HepG2 (cell line): ENCODE measurements around the gene ACAD11. TPM values are rescaled to one million over a fixed set of nuclear protein-coding genes. Genes with fewer than 3 reads are reported as not detected.

Experiments used
- EHMT2 ChIP-seq: fragments of 200-600 bp; sonication (generic); IDR thresholded peaks from 2 replicates; pipeline ENCODE4 v1.7.0; 2017; ENCODE audit warnings: antibody characterized with exemption, low read depth, low read length, borderline replicate concordance
- MLLT10 ChIP-seq: sonication (generic); formaldehyde crosslinking; IDR thresholded peaks from 2 replicates; pipeline ENCODE4 v1.4.0; 2020; ENCODE audit warnings: missing genetic modification reagents
- MTA3 ChIP-seq: sonication (generic); formaldehyde crosslinking; IDR thresholded peaks from 2 replicates; pipeline ENCODE4 v1.4.0; 2020; ENCODE audit warnings: missing genetic modification reagents
- RFX3 ChIP-seq: IDR thresholded peaks from 2 replicates; pipeline ENCODE4 v1.6.1; 2016; ENCODE audit warnings: missing biosample characterization, missing genetic modification reagents
- SCMH1 ChIP-seq: sonication (generic); formaldehyde crosslinking; IDR thresholded peaks from 2 replicates; pipeline ENCODE4 v1.9.0; 2021; ENCODE audit warnings: missing genetic modification reagents, mild to moderate bottlenecking, borderline replicate concordance
- SMARCC2 ChIP-seq: fragments of 450-650 bp; IDR thresholded peaks from 2 replicates; pipeline ENCODE4 v1.6.1; 2017; ENCODE audit warnings: antibody characterized with exemption, mild to moderate bottlenecking
- SPEN ChIP-seq: sonication (generic); formaldehyde crosslinking; IDR thresholded peaks from 2 replicates; pipeline ENCODE4 v1.5.1; 2020; ENCODE audit warnings: low read depth, mild to moderate bottlenecking, missing genetic modification reagents
- YEATS4 ChIP-seq: sonication (generic); formaldehyde crosslinking; IDR thresholded peaks from 2 replicates; pipeline ENCODE4 v1.4.0; 2020; ENCODE audit warnings: missing genetic modification reagents, borderline replicate concordance
- ZBTB37 ChIP-seq: sonication (generic); formaldehyde crosslinking; IDR thresholded peaks from 2 replicates; pipeline ENCODE4 v1.4.0; 2020; ENCODE audit warnings: mild to moderate bottlenecking, missing genetic modification reagents
- ZFP36L2 ChIP-seq: sonication (generic); formaldehyde crosslinking; IDR thresholded peaks from 2 replicates; pipeline ENCODE4 v1.4.0; 2020; ENCODE audit warnings: missing genetic modification reagents
- ZFP91 ChIP-seq: sonication (generic); formaldehyde crosslinking; IDR thresholded peaks from 2 replicates; pipeline ENCODE4 v1.9.0; 2022; ENCODE audit warnings: missing genetic modification reagents, mild to moderate bottlenecking, borderline replicate concordance
- ZNF143 ChIP-seq: sonication (generic); formaldehyde crosslinking; IDR thresholded peaks from 2 replicates; pipeline ENCODE4 v1.4.0; 2020; ENCODE audit warnings: missing genetic modification reagents
- ZNF274 ChIP-seq: sonication (generic); formaldehyde crosslinking; IDR thresholded peaks from 2 replicates; pipeline ENCODE4 v1.5.1; 2020; ENCODE audit warnings: mild to moderate bottlenecking, missing genetic modification reagents
- ZNF580 ChIP-seq: IDR thresholded peaks from 2 replicates; pipeline ENCODE4 v1.6.1; 2016; ENCODE audit warnings: low read depth, borderline replicate concordance
- ZNF598 ChIP-seq: sonication (generic); formaldehyde crosslinking; IDR thresholded peaks from 2 replicates; pipeline ENCODE4 v1.5.1; 2020; ENCODE audit warnings: mild to moderate bottlenecking, missing genetic modification reagents, borderline replicate concordance
- ZNF747 ChIP-seq: sonication (generic); formaldehyde crosslinking; IDR thresholded peaks from 2 replicates; pipeline ENCODE4 v1.8.1; 2023; ENCODE audit warnings: missing genetic modification reagents, mild to moderate bottlenecking, borderline replicate concordance
- polyA plus RNA-seq, 8 experiments: library from polyadenylated mRNA; depleted of rRNA in 3 of 8; stranded (reverse) in 7 of 8; unstranded in 1 of 8; fragments of >200 nt; fragmentation: Illumina TruSeq in 4 of 8; extraction: Trizol in 4 of 8; gene quantifications; 2 replicates each; pipeline versions ENCODE4 v1.2.1 to v1.2.3, GENCODE V29; 2011 to 2016; ENCODE audit warnings: low read depth in 4 of 8, missing spikeins in 1 of 8, mixed read lengths in 1 of 8; ENCODE audit not compliant: insufficient read depth in 1 of 8
- total RNA-seq, 5 experiments: library from RNA; depleted of rRNA; stranded (reverse); fragments of >200 nt; fragmentation: Illumina TruSeq; extraction: Trizol; gene quantifications; 2 replicates each; pipeline ENCODE4 v1.2.3, GENCODE V29; 2016; ENCODE audit warnings: low read depth in 1 of 5
- TF ChIP-seq, protein P1 (sequence below): sonication (generic); formaldehyde crosslinking; IDR thresholded peaks from 2 replicates; pipeline ENCODE4 v1.9.0; 2021; ENCODE audit warnings: missing genetic modification reagents, borderline replicate concordance
- TF ChIP-seq, protein P2 (sequence below): sonication (generic); formaldehyde crosslinking; IDR thresholded peaks from 2 replicates; pipeline ENCODE4 v1.5.1; 2020; ENCODE audit warnings: mild to moderate bottlenecking, missing genetic modification reagents, moderate library complexity
- TF ChIP-seq, protein P3 (sequence below): sonication (generic); formaldehyde crosslinking; IDR thresholded peaks from 2 replicates; pipeline ENCODE4 v1.4.0; 2020; ENCODE audit warnings: missing genetic modification reagents; ENCODE audit errors: not compliant biosample characterization

ACAD11 gene
- total and polyA plus RNA-seq, 2 of the 13 experiments (the other 11 are each of a cell fraction or from before 2014, with no cell fraction given): 30.6 to 56.9 TPM

DNA sequence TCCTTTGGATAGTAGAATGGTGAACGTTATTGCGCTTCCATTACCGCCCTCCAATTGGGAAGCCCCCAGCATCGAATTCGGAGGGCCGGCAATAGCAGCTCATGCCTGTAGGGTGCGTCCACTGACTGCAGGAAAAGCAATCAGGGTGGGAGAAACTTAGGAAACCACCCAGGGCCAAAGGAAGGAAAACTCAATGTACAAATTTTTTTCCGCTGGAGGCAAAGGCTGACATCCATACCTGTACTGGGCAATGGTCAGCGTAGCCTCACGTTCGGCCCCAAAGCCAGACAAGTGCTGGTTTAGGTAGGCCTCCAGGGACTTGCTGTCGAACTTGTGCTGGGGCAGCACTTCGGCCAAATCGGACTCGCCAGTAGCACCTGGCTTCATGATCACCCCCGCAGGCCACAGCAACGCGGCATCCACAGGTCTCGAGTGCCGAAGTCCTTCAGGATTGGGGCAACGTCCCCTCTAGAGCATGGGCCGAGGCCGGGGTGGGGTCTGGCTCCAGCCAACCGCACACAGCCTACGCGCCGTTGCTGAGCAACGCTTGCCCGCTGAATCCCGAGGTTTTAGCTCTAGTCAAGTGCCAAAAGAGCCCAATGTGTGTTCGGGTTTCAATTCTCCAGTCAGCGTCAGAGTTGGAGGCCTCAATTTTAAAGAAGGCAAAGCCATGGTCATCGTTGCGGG, at the start of gene ACAD11 (continued):
- TF ChIP-seq, protein P1, sequence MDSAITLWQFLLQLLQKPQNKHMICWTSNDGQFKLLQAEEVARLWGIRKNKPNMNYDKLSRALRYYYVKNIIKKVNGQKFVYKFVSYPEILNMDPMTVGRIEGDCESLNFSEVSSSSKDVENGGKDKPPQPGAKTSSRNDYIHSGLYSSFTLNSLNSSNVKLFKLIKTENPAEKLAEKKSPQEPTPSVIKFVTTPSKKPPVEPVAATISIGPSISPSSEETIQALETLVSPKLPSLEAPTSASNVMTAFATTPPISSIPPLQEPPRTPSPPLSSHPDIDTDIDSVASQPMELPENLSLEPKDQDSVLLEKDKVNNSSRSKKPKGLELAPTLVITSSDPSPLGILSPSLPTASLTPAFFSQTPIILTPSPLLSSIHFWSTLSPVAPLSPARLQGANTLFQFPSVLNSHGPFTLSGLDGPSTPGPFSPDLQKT (CRISPR knock-in tag): no peak
- TF ChIP-seq ZNF580 (CRISPR knock-in tag) (0 out of 2 replicates have a peak, but pooled peaks have one; percentile 19), SCMH1 (CRISPR knock-in tag) (no peak), MTA3 (no peak), ZNF747 (CRISPR knock-in tag) (peak; percentile 16; the same call in 1 of the 2 replicates), ZNF143 (0 out of 2 replicates have a peak, but pooled peaks have one; percentile 0), ZBTB37 (CRISPR knock-in tag) (no peak), YEATS4 (peak; percentile 35; the same call in 1 of the 2 replicates), SPEN (CRISPR knock-in tag) (peak; percentile 15; the same call in 1 of the 2 replicates), SMARCC2 (no peak), MLLT10 (CRISPR knock-in tag) (no peak), ZFP91 (CRISPR knock-in tag) (no peak), ZNF598 (no peak; the same call in 1 of the 2 replicates), ZFP36L2 (no peak), ZNF274 (CRISPR knock-in tag) (0 out of 2 replicates have a peak, but pooled peaks have one; percentile 41), EHMT2 (no peak), RFX3 (CRISPR knock-in tag) (0 out of 2 replicates have a peak, but pooled peaks have one; percentile 47)
- TF ChIP-seq, protein P2, sequence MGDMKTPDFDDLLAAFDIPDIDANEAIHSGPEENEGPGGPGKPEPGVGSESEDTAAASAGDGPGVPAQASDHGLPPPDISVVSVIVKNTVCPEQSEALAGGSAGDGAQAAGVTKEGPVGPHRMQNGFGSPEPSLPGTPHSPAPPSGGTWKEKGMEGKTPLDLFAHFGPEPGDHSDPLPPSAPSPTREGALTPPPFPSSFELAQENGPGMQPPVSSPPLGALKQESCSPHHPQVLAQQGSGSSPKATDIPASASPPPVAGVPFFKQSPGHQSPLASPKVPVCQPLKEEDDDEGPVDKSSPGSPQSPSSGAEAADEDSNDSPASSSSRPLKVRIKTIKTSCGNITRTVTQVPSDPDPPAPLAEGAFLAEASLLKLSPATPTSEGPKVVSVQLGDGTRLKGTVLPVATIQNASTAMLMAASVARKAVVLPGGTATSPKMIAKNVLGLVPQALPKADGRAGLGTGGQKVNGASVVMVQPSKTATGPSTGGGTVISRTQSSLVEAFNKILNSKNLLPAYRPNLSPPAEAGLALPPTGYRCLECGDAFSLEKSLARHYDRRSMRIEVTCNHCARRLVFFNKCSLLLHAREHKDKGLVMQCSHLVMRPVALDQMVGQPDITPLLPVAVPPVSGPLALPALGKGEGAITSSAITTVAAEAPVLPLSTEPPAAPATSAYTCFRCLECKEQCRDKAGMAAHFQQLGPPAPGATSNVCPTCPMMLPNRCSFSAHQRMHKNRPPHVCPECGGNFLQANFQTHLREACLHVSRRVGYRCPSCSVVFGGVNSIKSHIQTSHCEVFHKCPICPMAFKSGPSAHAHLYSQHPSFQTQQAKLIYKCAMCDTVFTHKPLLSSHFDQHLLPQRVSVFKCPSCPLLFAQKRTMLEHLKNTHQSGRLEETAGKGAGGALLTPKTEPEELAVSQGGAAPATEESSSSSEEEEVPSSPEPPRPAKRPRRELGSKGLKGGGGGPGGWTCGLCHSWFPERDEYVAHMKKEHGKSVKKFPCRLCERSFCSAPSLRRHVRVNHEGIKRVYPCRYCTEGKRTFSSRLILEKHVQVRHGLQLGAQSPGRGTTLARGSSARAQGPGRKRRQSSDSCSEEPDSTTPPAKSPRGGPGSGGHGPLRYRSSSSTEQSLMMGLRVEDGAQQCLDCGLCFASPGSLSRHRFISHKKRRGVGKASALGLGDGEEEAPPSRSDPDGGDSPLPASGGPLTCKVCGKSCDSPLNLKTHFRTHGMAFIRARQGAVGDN (CRISPR knock-in tag): peak; percentile 70
- TF ChIP-seq, protein P3, sequence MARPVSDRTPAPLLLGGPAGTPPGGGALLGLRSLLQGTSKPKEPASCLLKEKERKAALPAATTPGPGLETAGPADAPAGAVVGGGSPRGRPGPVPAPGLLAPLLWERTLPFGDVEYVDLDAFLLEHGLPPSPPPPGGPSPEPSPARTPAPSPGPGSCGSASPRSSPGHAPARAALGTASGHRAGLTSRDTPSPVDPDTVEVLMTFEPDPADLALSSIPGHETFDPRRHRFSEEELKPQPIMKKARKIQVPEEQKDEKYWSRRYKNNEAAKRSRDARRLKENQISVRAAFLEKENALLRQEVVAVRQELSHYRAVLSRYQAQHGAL (CRISPR knock-in tag): peak; percentile 57
